H9 (cell line): ENCODE data around the gene AMBRA1. TPM values are rescaled to one million over a fixed set of nuclear protein-coding genes. Genes with fewer than 3 reads are reported as not detected.
A peak's percentile ranks its signal among the peaks of the same experiment; 100 is the strongest.

ENCODE experiments used
- DNase-seq: peaks from one replicate; pipeline ENCODE4 v3.0.0-alpha.2; 2017
- H2AFZ ChIP-seq: one replicate; pipeline ENCODE4 v1.6.1; 2013; ENCODE audit warnings: mild to moderate bottlenecking, low read length, control low read depth, moderate library complexity
- H2AK5ac ChIP-seq: 2 replicates; pipeline ENCODE4 v1.6.1; 2013; ENCODE audit warnings: low read length, control low read depth, mixed read lengths; ENCODE audit not compliant: insufficient read length
- H2BK120ac ChIP-seq: one replicate; pipeline ENCODE4 v1.6.1; 2013; ENCODE audit warnings: low read depth, mild to moderate bottlenecking, low read length, control low read depth, inconsistent platforms; ENCODE audit not compliant: poor library complexity, severe bottlenecking
- H2BK12ac ChIP-seq: 2 replicates; pipeline ENCODE4 v1.6.1; 2013; ENCODE audit warnings: low read length, control low read depth, mixed read lengths, low read depth; ENCODE audit not compliant: insufficient read length
- H2BK15ac ChIP-seq: 2 replicates; pipeline ENCODE4 v1.6.1; 2013; ENCODE audit warnings: low read depth, low read length, control low read depth
- H2BK20ac ChIP-seq: one replicate; pipeline ENCODE4 v1.6.1; 2013; ENCODE audit warnings: low read depth, mild to moderate bottlenecking, low read length, control low read depth, inconsistent platforms; ENCODE audit not compliant: poor library complexity, severe bottlenecking
- H2BK5ac ChIP-seq: 2 replicates; pipeline ENCODE4 v1.6.1; 2013; ENCODE audit warnings: low read length, control low read depth, mixed read lengths; ENCODE audit not compliant: insufficient read length
- H3K14ac ChIP-seq: 2 replicates; pipeline ENCODE4 v1.6.1; 2013; ENCODE audit warnings: low read length, control low read depth; ENCODE audit not compliant: insufficient read depth
- H3K18ac ChIP-seq: 2 replicates; pipeline ENCODE4 v1.6.1; 2013; ENCODE audit warnings: low read depth, mild to moderate bottlenecking, mixed read lengths, low read length, control low read depth; ENCODE audit not compliant: insufficient read length
- H3K23ac ChIP-seq: 2 replicates; pipeline ENCODE4 v1.6.1; 2013; ENCODE audit warnings: low read length, control low read depth, mixed read lengths, low read depth; ENCODE audit not compliant: insufficient read length
- H3K23me2 ChIP-seq: 2 replicates; pipeline ENCODE4 v1.6.1; 2013; ENCODE audit warnings: low read depth, mild to moderate bottlenecking, mixed read lengths, low read length, control low read depth; ENCODE audit not compliant: insufficient read length, poor library complexity, severe bottlenecking
- H3K27ac ChIP-seq: 2 replicates; pipeline ENCODE4 v1.5.1; 2013; ENCODE audit warnings: low read length, control low read depth, mixed read lengths, low read depth; ENCODE audit not compliant: insufficient read length
- H3K27me3 ChIP-seq: 2 replicates; pipeline ENCODE4 v1.6.1; 2013; ENCODE audit warnings: low read length, control low read depth, inconsistent platforms; ENCODE audit not compliant: insufficient read depth
- H3K4ac ChIP-seq: 2 replicates; pipeline ENCODE4 v1.6.1; 2013; ENCODE audit warnings: low read depth, mild to moderate bottlenecking, control low read depth, inconsistent platforms, low read length, moderate library complexity
- H3K4me1 ChIP-seq: 2 replicates; pipeline ENCODE4 v1.6.1; 2013; ENCODE audit warnings: low read length, control low read depth, inconsistent platforms; ENCODE audit not compliant: insufficient read depth
- H3K4me2 ChIP-seq: 2 replicates; pipeline ENCODE4 v1.6.1; 2013; ENCODE audit warnings: low read length, control low read depth, mixed read lengths; ENCODE audit not compliant: insufficient read length, insufficient read depth
- H3K56ac ChIP-seq: 2 replicates; pipeline ENCODE4 v1.6.1; 2013; ENCODE audit warnings: low read depth, mild to moderate bottlenecking, mixed read lengths, low read length, control low read depth; ENCODE audit not compliant: insufficient read length
- H3K79me1 ChIP-seq: 2 replicates; pipeline ENCODE4 v1.6.1; 2013; ENCODE audit warnings: low read depth, mild to moderate bottlenecking, moderate library complexity, low read length, control low read depth, inconsistent platforms; ENCODE audit not compliant: insufficient read depth, poor library complexity, severe bottlenecking
- H3K79me2 ChIP-seq: 2 replicates; pipeline ENCODE4 v1.6.1; 2013; ENCODE audit warnings: low read length, control low read depth, inconsistent platforms; ENCODE audit not compliant: insufficient read depth
- H3K9ac ChIP-seq: 2 replicates; pipeline ENCODE4 v1.6.1; 2013; ENCODE audit warnings: low read length, control low read depth, mixed read lengths; ENCODE audit not compliant: insufficient read length; ENCODE audit errors: extremely low read depth
- H3K9me3 ChIP-seq: one replicate; pipeline ENCODE4 v1.6.1; 2013; ENCODE audit warnings: low read depth, low read length, inconsistent platforms; ENCODE audit not compliant: control insufficient read depth
- H3T11ph ChIP-seq: one replicate; pipeline ENCODE4 v1.6.1; 2013; ENCODE audit warnings: mild to moderate bottlenecking, low read length, control low read depth, inconsistent platforms
- H4K20me1 ChIP-seq: one replicate; pipeline ENCODE4 v1.6.1; 2013; ENCODE audit not compliant: control insufficient read depth, insufficient read length, insufficient read depth
- H4K5ac ChIP-seq: 2 replicates; pipeline ENCODE4 v1.6.1; 2013; ENCODE audit warnings: low read depth, mild to moderate bottlenecking, mixed read lengths, low read length, control low read depth; ENCODE audit not compliant: insufficient read length
- H4K8ac ChIP-seq: replicated peaks from 2 replicates; pipeline ENCODE4 v1.6.1; 2013; ENCODE audit warnings: low read length, control low read depth, mixed read lengths, low read depth; ENCODE audit not compliant: insufficient read length
- H4K91ac ChIP-seq: 2 replicates; pipeline ENCODE4 v1.6.1; 2013; ENCODE audit warnings: low read depth, mild to moderate bottlenecking, moderate library complexity, mixed read lengths, low read length, control low read depth; ENCODE audit not compliant: insufficient read length
- H3K27ac Mint-ChIP-seq, 3 experiments: 2 replicates in 2 of 3; 3 replicates in 1 of 3; pipeline ENCODE4 v1.8.0; 2020 to 2021; ENCODE audit warnings: mixed read lengths in 3 of 3, mild to moderate bottlenecking in 1 of 3, moderate library complexity in 1 of 3
- H3K27me3 Mint-ChIP-seq: 2 replicates; pipeline ENCODE4 v1.8.0; 2021; ENCODE audit warnings: low read depth, mild to moderate bottlenecking, moderate library complexity, mixed read lengths
- H3K36me3 Mint-ChIP-seq, 3 experiments: 2 replicates in 2 of 3; 3 replicates in 1 of 3; pipeline ENCODE4 v1.8.0; 2020 to 2021; ENCODE audit warnings: low read depth in 3 of 3, mixed read lengths in 3 of 3; ENCODE audit not compliant: insufficient read depth in 1 of 3
- H3K4me1 Mint-ChIP-seq, 2 experiments: 2 replicates each; pipeline ENCODE4 v1.8.0; 2020; ENCODE audit warnings: mixed read lengths in 2 of 2
- H3K4me3 Mint-ChIP-seq, 2 experiments: 2 replicates in 1 of 2; 3 replicates in 1 of 2; pipeline ENCODE4 v1.8.0; 2020 to 2021; ENCODE audit warnings: mild to moderate bottlenecking in 2 of 2, mixed read lengths in 2 of 2, moderate library complexity in 1 of 2
- H3K9me3 Mint-ChIP-seq, 2 experiments: 2 replicates in 1 of 2; 3 replicates in 1 of 2; pipeline ENCODE4 v1.8.0; 2020; ENCODE audit warnings: mild to moderate bottlenecking in 2 of 2, mixed read lengths in 2 of 2, moderate library complexity in 1 of 2
- WGBS: extraction: QIAGEN DNeasy Blood & Tissue Kit; methylation state at CpG from one replicate; pipeline ENCODE4 v1.1.7; 2013; ENCODE audit warnings: missing lambda C conversion rate, low lambda C conversion rate, mixed read lengths; ENCODE audit not compliant: insufficient read length; ENCODE audit errors: extremely low coverage; 5-methylcytosine and 5-hydroxymethylcytosine counted together
- total RNA-seq: library from RNA; stranded (reverse); gene quantifications from 2 replicates; pipeline ENCODE4 v1.2.1, GENCODE V29; 2021
- TF ChIP-seq, protein P1 (sequence below): fragments of 200-600 bp; sonication (generic); conservative IDR thresholded peaks from 3 replicates; pipeline ENCODE4 v1.8.0; 2021; ENCODE audit warnings: antibody characterized with exemption, mild to moderate bottlenecking

Gene AMBRA1
- total RNA-seq, 1 experiment from 2014 or later: 37.5 TPM

DNA sequence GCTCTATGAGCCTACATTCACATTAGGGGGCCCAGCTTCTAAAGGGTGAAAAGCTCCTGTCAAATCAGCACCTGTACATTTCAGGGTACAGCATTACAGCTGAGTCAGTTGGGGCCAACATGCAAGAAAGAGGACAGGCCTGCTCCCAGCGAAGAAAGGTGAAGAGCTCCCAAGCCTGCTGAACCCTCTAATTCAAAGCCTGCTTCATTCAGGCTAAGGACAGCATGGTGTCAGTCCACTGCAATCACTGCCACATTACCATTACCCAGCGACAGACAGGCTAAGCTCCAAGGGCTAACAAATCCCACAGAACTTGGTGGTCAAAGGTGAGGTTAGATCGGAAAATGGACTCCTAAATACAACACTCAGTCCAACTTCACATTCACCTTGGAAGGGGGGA lies 136.8 kb downstream of the AMBRA1 start:
- WGBS: no CpG with 5 or more reads among the region's 3 CpGs
- TF ChIP-seq, protein P1, sequence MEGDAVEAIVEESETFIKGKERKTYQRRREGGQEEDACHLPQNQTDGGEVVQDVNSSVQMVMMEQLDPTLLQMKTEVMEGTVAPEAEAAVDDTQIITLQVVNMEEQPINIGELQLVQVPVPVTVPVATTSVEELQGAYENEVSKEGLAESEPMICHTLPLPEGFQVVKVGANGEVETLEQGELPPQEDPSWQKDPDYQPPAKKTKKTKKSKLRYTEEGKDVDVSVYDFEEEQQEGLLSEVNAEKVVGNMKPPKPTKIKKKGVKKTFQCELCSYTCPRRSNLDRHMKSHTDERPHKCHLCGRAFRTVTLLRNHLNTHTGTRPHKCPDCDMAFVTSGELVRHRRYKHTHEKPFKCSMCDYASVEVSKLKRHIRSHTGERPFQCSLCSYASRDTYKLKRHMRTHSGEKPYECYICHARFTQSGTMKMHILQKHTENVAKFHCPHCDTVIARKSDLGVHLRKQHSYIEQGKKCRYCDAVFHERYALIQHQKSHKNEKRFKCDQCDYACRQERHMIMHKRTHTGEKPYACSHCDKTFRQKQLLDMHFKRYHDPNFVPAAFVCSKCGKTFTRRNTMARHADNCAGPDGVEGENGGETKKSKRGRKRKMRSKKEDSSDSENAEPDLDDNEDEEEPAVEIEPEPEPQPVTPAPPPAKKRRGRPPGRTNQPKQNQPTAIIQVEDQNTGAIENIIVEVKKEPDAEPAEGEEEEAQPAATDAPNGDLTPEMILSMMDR: no peak
- Histone ChIP-seq H3K4ac (no peak overlapping the region), H3K14ac (no peak overlapping the region), H3K9me3 (no peaks in the 10 kb centered on the region), H2AK5ac (no peak overlapping the region), H3K18ac (no peak overlapping the region), H3K27ac (no peak overlapping the region), H3K79me1 (no peaks in the 10 kb centered on the region), H3K23ac (no peak overlapping the region), H2BK20ac (no peak overlapping the region), H3K4me2 (no peak overlapping the region), H3K23me2 (no peaks in the 10 kb centered on the region), H4K20me1 (no peaks in the 10 kb centered on the region), H3K27me3 (no peaks in the 10 kb centered on the region), H2AFZ (no peak overlapping the region), H3T11ph (no peak overlapping the region), H2BK5ac (no peak overlapping the region), H3K4me1 (peaks cover 9% of the 10 kb centered on the region; the same call in 1 of the 2 replicates), H3K9ac (no peak overlapping the region), H4K8ac (no peak overlapping the region), H2BK120ac (no peak overlapping the region), H2BK12ac (no peak overlapping the region), H4K91ac (no peak overlapping the region), H2BK15ac (no peak overlapping the region), H3K79me2 (no peaks in the 10 kb centered on the region), H4K5ac (no peak overlapping the region), H3K56ac (no peak overlapping the region)
- no peak for DNase-seq
- no peaks in the 10 kb centered on the region for H3K9me3 Mint-ChIP-seq
- H3K27ac Mint-ChIP-seq: peak overlapping the region; percentile 32 to 95 (median 42)
- H3K4me3 Mint-ChIP-seq: peak overlapping the region in 1 of 2 experiments; percentile 28; a peak in 1 of 5 replicates
- H3K4me1 Mint-ChIP-seq: peaks cover 40 to 45% of the 10 kb centered on the region in 2 experiments
- H3K36me3 Mint-ChIP-seq: peaks cover 0 to 5% (median 0%) of the 10 kb centered on the region in 3 experiments; a peak in 2 of 7 replicates
- no peaks in the 10 kb centered on the region for H3K27me3 Mint-ChIP-seq
